ES-I3 (cell line): ENCODE results near the gene SLC25A22.

Experiments
- H3K36me3 ChIP-seq: 2 replicates; pipeline ENCODE4 v1.6.1; 2013; ENCODE audit warnings: mild to moderate bottlenecking, low read length, control low read depth, moderate library complexity; ENCODE audit not compliant: insufficient read depth
- H3K4me1 ChIP-seq: 2 replicates; pipeline ENCODE4 v1.6.1; 2013; ENCODE audit warnings: mild to moderate bottlenecking, control low read depth, low read length; ENCODE audit not compliant: insufficient read depth
- H3K9ac ChIP-seq: 2 replicates; pipeline ENCODE4 v1.6.1; 2013; ENCODE audit warnings: low read depth, mild to moderate bottlenecking, low read length, moderate library complexity
- H3K9me3 ChIP-seq: 2 replicates; pipeline ENCODE4 v1.6.1; 2013; ENCODE audit warnings: mild to moderate bottlenecking, low read length, moderate library complexity; ENCODE audit not compliant: control insufficient read depth, insufficient read depth

Gene SLC25A22

GRCh38 chr11:788009-788640 lies 10.0 kb downstream of the SLC25A22 start:
- H3K9ac ChIP-seq: no peak overlapping the region
- H3K9me3 ChIP-seq: no peaks in the 10 kb centered on the region
- H3K4me1 ChIP-seq: peaks cover 7% of the 10 kb centered on the region; the same call in 1 of the 2 replicates
- H3K36me3 ChIP-seq: no peaks in the 10 kb centered on the region

GRCh38 chr11:787084-787675 lies 10.9 kb downstream of the SLC25A22 start:
- Histone ChIP-seq H3K9ac (no peak overlapping the region), H3K36me3 (no peaks in the 10 kb centered on the region), H3K4me1 (peaks cover 7% of the 10 kb centered on the region; the same call in 1 of the 2 replicates)

GRCh38 chr11:786235-787083 lies 11.6 kb downstream of the SLC25A22 start:
- peaks cover 9% of the 10 kb centered on the region; the same call in 1 of the 2 replicates for H3K4me1 ChIP-seq
- no peaks in the 10 kb centered on the region for H3K36me3 ChIP-seq
- no peaks in the 10 kb centered on the region for H3K9me3 ChIP-seq
- no peak overlapping the region for H3K9ac ChIP-seq

More at GRCh38 chr11:787084-787675, 10.9 kb downstream of the SLC25A22 start:
- no peaks in the 10 kb centered on the region for H3K9me3 ChIP-seq

GRCh38 chr11:783581-784015 lies 14.5 kb downstream of the SLC25A22 start:
- Histone ChIP-seq H3K9ac (no peak overlapping the region), H3K36me3 (no peaks in the 10 kb centered on the region), H3K9me3 (no peaks in the 10 kb centered on the region), H3K4me1 (peaks cover 2% of the 10 kb centered on the region; the same call in 1 of the 2 replicates)

- H3K9ac ChIP-seq: no peak overlapping the region
- H3K9me3 ChIP-seq: no peaks in the 10 kb centered on the region
- peaks cover 2% of the 10 kb centered on the region; the same call in 1 of the 2 replicates for H3K4me1 ChIP-seq
- no peaks in the 10 kb centered on the region for H3K36me3 ChIP-seq
Measured at GRCh38 chr11:782264-783174, 15.6 kb downstream of the SLC25A22 start.

- H3K4me1 ChIP-seq: peaks cover 7% of the 10 kb centered on the region; the same call in 1 of the 2 replicates
- no peaks in the 10 kb centered on the region for H3K36me3 ChIP-seq
- H3K9me3 ChIP-seq: no peaks in the 10 kb centered on the region
- H3K9ac ChIP-seq: no peak overlapping the region
Measured at GRCh38 chr11:779955-780532, 18.0 kb downstream of the SLC25A22 start.

GRCh38 chr11:778976-779954 lies 18.8 kb downstream of the SLC25A22 start:
- Histone ChIP-seq H3K4me1 (peaks cover 7% of the 10 kb centered on the region; the same call in 1 of the 2 replicates), H3K9me3 (no peaks in the 10 kb centered on the region), H3K36me3 (no peaks in the 10 kb centered on the region), H3K9ac (no peak overlapping the region)

GRCh38 chr11:777288-778255 lies 20.5 kb downstream of the SLC25A22 start, which contains the start of gene GATD1:
GATD1 (minus strand) TSS chr11:777487; CDS start chr11:777462, 25 bp downstream.
- H3K4me1 ChIP-seq: peaks cover 7% of the 10 kb centered on the region; the same call in 1 of the 2 replicates
- no peaks in the 10 kb centered on the region; the same call in 1 of the 2 replicates for H3K36me3 ChIP-seq
- peak within 1 kb of the TSS; percentile 86 for H3K9ac ChIP-seq
- H3K9me3 ChIP-seq: no peaks in the 10 kb centered on the region

- Histone ChIP-seq H3K9ac (peak overlapping the region; percentile 86), H3K9me3 (no peaks in the 10 kb centered on the region), H3K36me3 (peaks cover 2% of the 10 kb centered on the region), H3K4me1 (peaks cover 5% of the 10 kb centered on the region; the same call in 1 of the 2 replicates)
Measured at GRCh38 chr11:776561-777287, 21.4 kb downstream of the SLC25A22 start.

GRCh38 chr11:776263-776560 lies 21.9 kb downstream of the SLC25A22 start:
- H3K9ac ChIP-seq: peak overlapping the region; percentile 86
- H3K36me3 ChIP-seq: peaks cover 4% of the 10 kb centered on the region
- peaks cover 5% of the 10 kb centered on the region; the same call in 1 of the 2 replicates for H3K4me1 ChIP-seq
- H3K9me3 ChIP-seq: no peaks in the 10 kb centered on the region

- H3K9ac ChIP-seq: peak overlapping the region; percentile 40; the same call in 1 of the 2 replicates
- peaks cover 4% of the 10 kb centered on the region for H3K36me3 ChIP-seq
- peaks cover 5% of the 10 kb centered on the region; the same call in 1 of the 2 replicates for H3K4me1 ChIP-seq
- no peaks in the 10 kb centered on the region for H3K9me3 ChIP-seq
Measured at GRCh38 chr11:774873-775592, 23.0 kb downstream of the SLC25A22 start.
